Measurements from ENCODE around the gene LMX1B.

GRCh38 chr9:126589349-126589748 is 24.4 kb upstream of the LMX1B start:
- TF ChIP-seq CHD2 (IDR thresholded peaks at IDR 0.05; ENCODE audit: low read length, partially characterized antibody): no peak
- TF ChIP-seq TAF1 (IDR thresholded peaks at IDR 0.05; ENCODE audit: borderline replicate concordance, low read depth, low read length): no peak
- no peak for TF ChIP-seq SMC3 (IDR thresholded peaks at IDR 0.05; ENCODE audit: low read depth, low read length)
- no peak for TF ChIP-seq POLR2AphosphoS5 (IDR thresholded peaks at IDR 0.05; ENCODE audit: low read depth, low read length)
- TF ChIP-seq CTCF (IDR thresholded peaks at IDR 0.05): no peak
- no peak for TF ChIP-seq SIN3A (IDR thresholded peaks at IDR 0.05; ENCODE audit: borderline replicate concordance, low read depth, low read length)
- no peak for TF ChIP-seq YY1 (IDR thresholded peaks at IDR 0.05; ENCODE audit: low read depth)
- TF ChIP-seq EZH2phosphoT487 (IDR thresholded peaks at IDR 0.05; ENCODE audit: borderline replicate concordance, low read depth): no peak
- TF ChIP-seq REST (IDR thresholded peaks at IDR 0.05; ENCODE audit: low read depth, low read length): no peak
- no peak for TF ChIP-seq FOXM1 (IDR thresholded peaks at IDR 0.05; ENCODE audit: low read depth)
- TF ChIP-seq RXRA (IDR thresholded peaks at IDR 0.05; ENCODE audit: borderline replicate concordance, low read depth): no peak
- no peak for TF ChIP-seq NFIC (IDR thresholded peaks at IDR 0.05; ENCODE audit: borderline replicate concordance)
- no peak for TF ChIP-seq RCOR1 (IDR thresholded peaks at IDR 0.05; ENCODE audit: low read length)
- no peak for TF ChIP-seq GATA2 (CRISPR knock-in tag; IDR thresholded peaks at IDR 0.05)

All from SK-N-SH (cell line).